Measurements from ENCODE around the gene USP9X.
"Not testable (repeated sequence)": the region's sequence is repeated elsewhere in the genome, so short reads cannot be mapped to it uniquely, and the experiment has no call there.

Gene USP9X

DNA sequence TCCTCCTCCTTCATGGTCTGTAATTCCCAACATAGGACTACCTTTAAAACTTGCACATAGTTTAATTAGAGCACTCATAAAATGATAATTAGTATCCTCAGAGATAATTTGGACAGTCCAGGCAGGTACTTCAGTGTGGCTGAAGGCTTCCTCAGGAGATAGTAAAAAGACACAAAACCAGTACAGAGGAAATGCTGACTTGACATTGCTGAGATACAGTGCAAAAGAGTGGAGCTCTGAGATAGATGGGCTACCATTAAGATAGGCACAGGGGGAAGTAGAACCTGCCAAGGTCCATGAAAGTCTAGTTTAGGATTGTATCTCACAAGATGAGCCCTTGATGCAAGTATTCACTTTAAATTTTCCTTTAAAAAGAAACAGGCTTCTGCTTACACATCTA is 91.0 kb downstream of the USP9X start:
- H3K9me3 Mint-ChIP-seq (ENCODE audit: low read depth), result no peaks in the 10 kb centered on the region
- no peak overlapping the region for H3K4me3 Mint-ChIP-seq
- peaks cover 36% of the 10 kb centered on the region for H3K4me1 Mint-ChIP-seq (ENCODE audit: low read depth)
- H3K27me3 Mint-ChIP-seq, result no peaks in the 10 kb centered on the region
- H3K27ac Mint-ChIP-seq, result peak overlapping the region; percentile 54
- H3K36me3 Mint-ChIP-seq, result peaks cover 2% of the 10 kb centered on the region

GRCh38 chrX:41177297-41177696 is 92.1 kb downstream of the USP9X start:
- H3K36me3 Mint-ChIP-seq, result peaks cover 2% of the 10 kb centered on the region
- H3K4me3 Mint-ChIP-seq, result no peak overlapping the region
- H3K27me3 Mint-ChIP-seq, result no peaks in the 10 kb centered on the region
- H3K4me1 Mint-ChIP-seq (ENCODE audit: low read depth), result peaks cover 38% of the 10 kb centered on the region
- H3K27ac Mint-ChIP-seq, result peak overlapping the region; percentile 13
- no peaks in the 10 kb centered on the region for H3K9me3 Mint-ChIP-seq (ENCODE audit: low read depth)

DNA sequence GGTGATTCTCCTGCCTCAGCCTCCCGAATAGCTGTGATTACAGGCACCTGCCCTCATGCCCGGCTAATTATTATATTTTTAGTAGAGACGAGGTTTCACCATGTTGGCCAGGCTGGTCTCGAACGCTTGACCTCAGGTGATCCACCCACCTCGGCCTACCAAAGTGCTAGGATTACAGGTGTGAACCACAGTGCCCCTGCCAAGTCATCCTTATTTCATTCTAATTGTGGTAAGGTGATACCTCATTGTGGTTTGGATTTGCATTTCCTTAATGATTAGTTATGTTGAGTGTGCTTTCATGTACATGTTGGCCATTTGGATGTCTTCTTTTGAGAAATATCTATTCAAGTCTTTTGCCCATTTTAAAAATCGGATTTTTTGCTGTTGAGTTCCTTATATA is 93.0 kb downstream of the USP9X start:
- no peaks in the 10 kb centered on the region for H3K9me3 Mint-ChIP-seq (ENCODE audit: low read depth)
- no peak overlapping the region for H3K4me3 Mint-ChIP-seq
- peaks cover 40% of the 10 kb centered on the region for H3K4me1 Mint-ChIP-seq (ENCODE audit: low read depth)
- H3K36me3 Mint-ChIP-seq, result peaks cover 2% of the 10 kb centered on the region
- no peaks in the 10 kb centered on the region for H3K27me3 Mint-ChIP-seq
- H3K27ac Mint-ChIP-seq, result no peak overlapping the region

DNA sequence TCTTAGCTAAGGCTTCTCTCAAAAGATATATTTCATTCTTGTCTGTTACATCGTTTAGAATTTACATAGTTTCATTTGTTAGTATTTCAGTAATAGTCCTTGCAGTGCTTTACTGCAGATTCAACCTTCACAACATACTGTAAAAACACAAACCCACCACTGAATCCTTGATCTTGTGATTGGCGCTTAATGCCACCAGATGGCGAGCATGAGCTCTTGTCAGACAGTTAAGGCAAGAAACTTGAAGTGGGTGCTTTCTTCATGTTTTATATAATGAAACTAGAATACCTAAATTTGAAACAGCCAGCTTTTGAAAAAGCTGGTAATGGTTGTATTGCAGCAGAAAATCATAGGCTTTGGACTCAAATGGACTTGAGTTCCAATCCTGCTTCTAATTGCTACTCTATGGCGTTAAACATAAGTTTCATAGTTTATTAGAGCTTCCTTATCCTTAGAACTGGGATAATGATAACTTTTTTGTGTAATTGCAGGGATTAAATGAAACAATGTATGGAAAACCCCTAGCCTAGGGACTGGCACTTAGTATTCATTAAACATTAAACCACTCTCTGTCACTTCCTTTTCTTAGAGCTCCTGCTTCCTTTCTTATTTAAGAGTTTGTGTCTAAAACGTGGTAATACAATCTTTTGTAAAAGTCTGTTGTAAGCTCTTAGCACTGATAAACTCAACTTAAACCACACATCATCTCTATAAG is 95.1 kb downstream of the USP9X start:
- Mint-ChIP-seq H3K27me3 (no peaks in the 10 kb centered on the region), H3K27ac (peak overlapping the region; percentile 73), H3K36me3 (no peaks in the 10 kb centered on the region), H3K9me3 (ENCODE audit: low read depth) (no peaks in the 10 kb centered on the region), H3K4me1 (ENCODE audit: low read depth) (peaks cover 47% of the 10 kb centered on the region), H3K4me3 (no peak overlapping the region)

- no peaks in the 10 kb centered on the region for H3K27me3 Mint-ChIP-seq
- H3K27ac Mint-ChIP-seq, result no peak overlapping the region
- no peak overlapping the region for H3K4me3 Mint-ChIP-seq
- H3K4me1 Mint-ChIP-seq (ENCODE audit: low read depth), result peaks cover 26% of the 10 kb centered on the region
- H3K36me3 Mint-ChIP-seq, result peaks cover 3% of the 10 kb centered on the region
- H3K9me3 Mint-ChIP-seq (ENCODE audit: low read depth), result no peaks in the 10 kb centered on the region
Measured at GRCh38 chrX:41184312-41184711, 99.1 kb downstream of the USP9X start.

- not testable (repeated sequence) for H3K27me3 Mint-ChIP-seq; H3K36me3 Mint-ChIP-seq; H3K4me3 Mint-ChIP-seq; H3K9me3 Mint-ChIP-seq (ENCODE audit: low read depth)
- Mint-ChIP-seq H3K4me1 (ENCODE audit: low read depth) (peaks cover 10% of the 10 kb centered on the region), H3K27ac (peak overlapping the region; percentile 28)
Measured at GRCh38 chrX:41186946-41187345, 101.7 kb downstream of the USP9X start.

DNA sequence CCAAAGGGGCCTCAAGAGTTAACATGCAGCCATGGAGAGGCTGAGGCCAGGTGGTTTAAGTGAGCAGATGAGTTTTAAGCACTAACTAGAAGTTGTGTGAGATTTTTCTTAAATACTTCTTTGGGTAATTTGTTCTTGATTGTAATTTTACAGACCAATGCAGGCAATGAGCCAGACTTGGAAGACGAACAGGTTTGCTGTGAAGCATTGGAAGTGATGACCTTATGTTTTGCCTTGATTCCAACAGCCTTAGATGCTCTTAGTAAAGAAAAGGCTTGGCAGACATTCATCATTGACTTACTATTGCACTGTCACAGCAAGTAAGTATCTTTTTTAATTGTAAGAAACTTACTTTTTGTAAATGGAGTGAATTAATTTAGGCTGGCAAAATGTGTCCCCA is 103.9 kb downstream of the USP9X start:
- Mint-ChIP-seq H3K4me3 (no peak overlapping the region), H3K36me3 (peaks cover 6% of the 10 kb centered on the region), H3K4me1 (ENCODE audit: low read depth) (no peaks in the 10 kb centered on the region), H3K27ac (no peak overlapping the region), H3K27me3 (no peaks in the 10 kb centered on the region), H3K9me3 (ENCODE audit: low read depth) (no peaks in the 10 kb centered on the region)

GRCh38 chrX:41192880-41193279 is 107.6 kb downstream of the USP9X start:
- no peaks in the 10 kb centered on the region for H3K27me3 Mint-ChIP-seq
- H3K4me3 Mint-ChIP-seq, result no peak overlapping the region
- H3K36me3 Mint-ChIP-seq, result peaks cover 6% of the 10 kb centered on the region
- peak overlapping the region; percentile 29 for H3K27ac Mint-ChIP-seq
- H3K9me3 Mint-ChIP-seq (ENCODE audit: low read depth), result no peaks in the 10 kb centered on the region
- no peaks in the 10 kb centered on the region for H3K4me1 Mint-ChIP-seq (ENCODE audit: low read depth)

GRCh38 chrX:41198410-41198809 is 113.2 kb downstream of the USP9X start:
- Mint-ChIP-seq H3K4me1 (ENCODE audit: low read depth) (peaks cover 1% of the 10 kb centered on the region), H3K27ac (no peak overlapping the region), H3K36me3 (peaks cover 19% of the 10 kb centered on the region), H3K9me3 (ENCODE audit: low read depth) (no peaks in the 10 kb centered on the region), H3K4me3 (no peak overlapping the region), H3K27me3 (no peaks in the 10 kb centered on the region)

- Mint-ChIP-seq H3K27me3 (no peaks in the 10 kb centered on the region), H3K27ac (no peak overlapping the region), H3K36me3 (peaks cover 32% of the 10 kb centered on the region), H3K9me3 (ENCODE audit: low read depth) (peaks cover 4% of the 10 kb centered on the region), H3K4me3 (no peak overlapping the region), H3K4me1 (ENCODE audit: low read depth) (peaks cover 1% of the 10 kb centered on the region)
Measured at GRCh38 chrX:41200785-41201184, 115.5 kb downstream of the USP9X start.

DNA sequence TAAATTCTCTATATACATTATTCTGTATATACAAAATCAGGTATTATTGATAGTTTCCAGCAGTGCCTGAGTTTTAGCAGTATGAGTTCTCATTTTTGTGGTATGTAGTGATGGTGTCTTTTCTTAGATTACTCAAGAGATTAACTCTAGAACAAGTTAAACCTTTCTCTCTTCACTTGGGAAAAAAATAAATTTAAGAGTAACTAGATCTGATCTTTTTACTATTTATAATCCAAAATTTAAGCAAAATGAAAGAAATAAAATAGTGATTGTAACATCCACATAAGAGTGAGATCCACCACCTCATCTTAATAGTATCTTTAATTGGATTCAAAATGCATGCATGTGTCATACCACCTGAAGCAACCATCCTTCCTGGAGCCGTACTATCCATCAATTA is 124.6 kb downstream of the USP9X start:
- Mint-ChIP-seq H3K27me3 (no peaks in the 10 kb centered on the region), H3K4me1 (ENCODE audit: low read depth) (peaks cover 1% of the 10 kb centered on the region), H3K36me3 (peaks cover 30% of the 10 kb centered on the region), H3K4me3 (no peak overlapping the region), H3K9me3 (ENCODE audit: low read depth) (peaks cover 4% of the 10 kb centered on the region), H3K27ac (no peak overlapping the region)

DNA sequence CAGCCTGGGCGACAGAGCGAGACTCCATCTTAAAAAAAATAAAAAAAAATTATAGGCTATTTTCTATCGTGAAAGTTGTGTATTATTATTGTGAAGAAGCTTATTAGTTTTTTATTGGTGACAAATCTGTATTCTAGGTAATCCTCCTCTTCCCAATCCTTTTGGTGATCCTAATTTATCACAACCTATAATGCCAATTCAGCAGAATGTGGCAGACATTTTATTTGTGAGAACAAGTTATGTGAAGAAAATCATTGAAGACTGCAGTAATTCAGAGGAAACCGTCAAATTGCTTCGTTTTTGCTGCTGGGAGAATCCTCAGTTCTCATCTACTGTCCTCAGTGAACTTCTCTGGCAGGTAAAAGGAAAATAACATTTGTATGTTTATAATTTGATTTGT is 139.4 kb downstream of the USP9X start:
- H3K9me3 Mint-ChIP-seq (ENCODE audit: low read depth), result no peaks in the 10 kb centered on the region
- H3K27ac Mint-ChIP-seq, result no peak overlapping the region
- H3K4me3 Mint-ChIP-seq, result no peak overlapping the region
- peaks cover 2% of the 10 kb centered on the region for H3K4me1 Mint-ChIP-seq (ENCODE audit: low read depth)
- no peaks in the 10 kb centered on the region for H3K27me3 Mint-ChIP-seq
- H3K36me3 Mint-ChIP-seq, result peaks cover 10% of the 10 kb centered on the region

DNA sequence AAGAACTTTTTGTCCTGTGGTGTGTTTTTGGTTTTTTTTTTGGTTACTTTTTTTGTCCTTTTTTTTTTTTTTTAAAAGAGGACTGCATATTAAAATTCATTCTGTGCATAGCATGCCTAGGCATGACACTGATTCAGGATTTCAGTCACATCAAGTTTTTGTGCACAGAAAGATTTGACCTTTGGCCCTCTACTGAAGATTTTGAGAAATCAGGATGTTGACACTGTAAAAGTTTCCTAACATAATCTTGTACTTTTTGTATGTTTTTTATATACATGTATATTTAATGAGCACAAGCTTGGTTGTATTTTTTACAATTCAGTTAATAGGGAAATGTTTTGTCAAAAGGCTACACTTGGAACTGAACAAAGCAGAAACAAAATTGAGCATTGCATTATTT is 148.7 kb downstream of the USP9X start:
- H3K4me1 Mint-ChIP-seq (ENCODE audit: low read depth), result peaks cover 6% of the 10 kb centered on the region
- no peak overlapping the region for H3K4me3 Mint-ChIP-seq
- H3K9me3 Mint-ChIP-seq (ENCODE audit: low read depth), result no peaks in the 10 kb centered on the region
- no peak overlapping the region for H3K27ac Mint-ChIP-seq
- no peaks in the 10 kb centered on the region for H3K27me3 Mint-ChIP-seq
- H3K36me3 Mint-ChIP-seq, result no peaks in the 10 kb centered on the region

- H3K36me3 Mint-ChIP-seq; H3K27me3 Mint-ChIP-seq; H3K4me1 Mint-ChIP-seq (ENCODE audit: low read depth); H3K27ac Mint-ChIP-seq; H3K4me3 Mint-ChIP-seq; H3K9me3 Mint-ChIP-seq (ENCODE audit: low read depth): not testable (repeated sequence)
Measured at GRCh38 chrX:41234471-41234870, 149.2 kb downstream of the USP9X start.

GRCh38 chrX:41234962-41235361 is 149.7 kb downstream of the USP9X start:
- no peak overlapping the region for H3K4me3 Mint-ChIP-seq
- H3K27me3 Mint-ChIP-seq, result no peaks in the 10 kb centered on the region
- no peaks in the 10 kb centered on the region for H3K9me3 Mint-ChIP-seq (ENCODE audit: low read depth)
- H3K27ac Mint-ChIP-seq, result peak overlapping the region; percentile 47
- H3K36me3 Mint-ChIP-seq, result no peaks in the 10 kb centered on the region
- peaks cover 6% of the 10 kb centered on the region for H3K4me1 Mint-ChIP-seq (ENCODE audit: low read depth)

- peaks cover 6% of the 10 kb centered on the region for H3K4me1 Mint-ChIP-seq (ENCODE audit: low read depth)
Measured at GRCh38 chrX:41236629-41237028, 151.4 kb downstream of the USP9X start.

More at GRCh38 chrX:41236629-41237028, 151.4 kb downstream of the USP9X start:
- H3K36me3 Mint-ChIP-seq, result no peaks in the 10 kb centered on the region
- no peaks in the 10 kb centered on the region for H3K27me3 Mint-ChIP-seq
- H3K9me3 Mint-ChIP-seq (ENCODE audit: low read depth), result no peaks in the 10 kb centered on the region
- H3K27ac Mint-ChIP-seq, result no peak overlapping the region
- H3K4me3 Mint-ChIP-seq, result no peak overlapping the region

All from activated naive CD8-positive, alpha-beta T cell (primary cell).